ENCODE data around the gene POFUT2.
A peak's percentile ranks its signal among the peaks of the same experiment; 100 is the strongest.
"Not testable (repeated sequence)": the region's sequence is repeated elsewhere in the genome, so short reads cannot be mapped to it uniquely, and the experiment has no call there.

POFUT2 gene

GRCh38 chr21:45309987-45310381 is 22.3 kb upstream of the POFUT2 start:
- DNase-seq (ENCODE audit: insufficient read length, low spot score): no peak
- no peak for FAIRE-seq
- TF ChIP-seq POLR2A (IDR thresholded peaks at IDR 0.05; ENCODE audit: low read depth, low read length): no peak; the same call in 1 of the 2 replicates

GRCh38 chr21:45309069-45309986 is 21.6 kb upstream of the POFUT2 start:
- DNase-seq (ENCODE audit: insufficient read length, low spot score): peak; percentile 84
- no peak for FAIRE-seq
- TF ChIP-seq POLR2A (IDR thresholded peaks at IDR 0.05; ENCODE audit: low read depth, low read length): no peak; the same call in 1 of the 2 replicates

GRCh38 chr21:45308194-45309068 is 20.7 kb upstream of the POFUT2 start:
- no peak for DNase-seq (ENCODE audit: insufficient read length, low spot score)
- TF ChIP-seq POLR2A (IDR thresholded peaks at IDR 0.05; ENCODE audit: low read depth, low read length): peak; percentile 27; the same call in 1 of the 2 replicates
- FAIRE-seq: no peak

GRCh38 chr21:45307597-45308158 is 20.0 kb upstream of the POFUT2 start:
- FAIRE-seq; DNase-seq (ENCODE audit: insufficient read length, low spot score): not testable (repeated sequence)

GRCh38 chr21:45306832-45307571 is 19.3 kb upstream of the POFUT2 start:
- FAIRE-seq: no peak
- DNase-seq (ENCODE audit: insufficient read length, low spot score): no peak
- TF ChIP-seq POLR2A (IDR thresholded peaks at IDR 0.05; ENCODE audit: low read depth, low read length): 0 out of 2 replicates have a peak, but pooled peaks have one; percentile 14

GRCh38 chr21:45306453-45306831 is 18.7 kb upstream of the POFUT2 start:
- no peak for DNase-seq (ENCODE audit: insufficient read length, low spot score)
- no peak for FAIRE-seq
- no peak for TF ChIP-seq POLR2A (IDR thresholded peaks at IDR 0.05; ENCODE audit: low read depth, low read length)

- DNase-seq (ENCODE audit: insufficient read length, low spot score) (no peak), FAIRE-seq (no peak)
- TF ChIP-seq POLR2A (IDR thresholded peaks at IDR 0.05; ENCODE audit: low read depth, low read length): no peak
Observed at GRCh38 chr21:45305836-45306235, 18.1 kb upstream of the POFUT2 start.

- TF ChIP-seq POLR2A (IDR thresholded peaks at IDR 0.05; ENCODE audit: low read depth, low read length): no peak
- DNase-seq (ENCODE audit: insufficient read length, low spot score) (no peak), FAIRE-seq (no peak)
Observed at GRCh38 chr21:45304945-45305344, 17.2 kb upstream of the POFUT2 start.

GRCh38 chr21:45304476-45304830 is 16.8 kb upstream of the POFUT2 start:
- DNase-seq (ENCODE audit: insufficient read length, low spot score) (no peak), FAIRE-seq (no peak)
- no peak for TF ChIP-seq POLR2A (IDR thresholded peaks at IDR 0.05; ENCODE audit: low read depth, low read length)

- DNase-seq (ENCODE audit: insufficient read length, low spot score) (no peak), FAIRE-seq (no peak)
- no peak for TF ChIP-seq POLR2A (IDR thresholded peaks at IDR 0.05; ENCODE audit: low read depth, low read length)
Observed at GRCh38 chr21:45303751-45304475, 16.2 kb upstream of the POFUT2 start.

GRCh38 chr21:45303091-45303615 is 15.5 kb upstream of the POFUT2 start:
- no peak for FAIRE-seq
- no peak for TF ChIP-seq POLR2A (IDR thresholded peaks at IDR 0.05; ENCODE audit: low read depth, low read length)
- no peak for DNase-seq (ENCODE audit: insufficient read length, low spot score)
